HK-2 (cell line): ENCODE measurements around the gene HSBP1.

Experiments used
- DNase-seq: peaks from one replicate; pipeline ENCODE4 v3.0.0-alpha.2; 2018; ENCODE audit not compliant: unreplicated experiment

Gene HSBP1

DNA sequence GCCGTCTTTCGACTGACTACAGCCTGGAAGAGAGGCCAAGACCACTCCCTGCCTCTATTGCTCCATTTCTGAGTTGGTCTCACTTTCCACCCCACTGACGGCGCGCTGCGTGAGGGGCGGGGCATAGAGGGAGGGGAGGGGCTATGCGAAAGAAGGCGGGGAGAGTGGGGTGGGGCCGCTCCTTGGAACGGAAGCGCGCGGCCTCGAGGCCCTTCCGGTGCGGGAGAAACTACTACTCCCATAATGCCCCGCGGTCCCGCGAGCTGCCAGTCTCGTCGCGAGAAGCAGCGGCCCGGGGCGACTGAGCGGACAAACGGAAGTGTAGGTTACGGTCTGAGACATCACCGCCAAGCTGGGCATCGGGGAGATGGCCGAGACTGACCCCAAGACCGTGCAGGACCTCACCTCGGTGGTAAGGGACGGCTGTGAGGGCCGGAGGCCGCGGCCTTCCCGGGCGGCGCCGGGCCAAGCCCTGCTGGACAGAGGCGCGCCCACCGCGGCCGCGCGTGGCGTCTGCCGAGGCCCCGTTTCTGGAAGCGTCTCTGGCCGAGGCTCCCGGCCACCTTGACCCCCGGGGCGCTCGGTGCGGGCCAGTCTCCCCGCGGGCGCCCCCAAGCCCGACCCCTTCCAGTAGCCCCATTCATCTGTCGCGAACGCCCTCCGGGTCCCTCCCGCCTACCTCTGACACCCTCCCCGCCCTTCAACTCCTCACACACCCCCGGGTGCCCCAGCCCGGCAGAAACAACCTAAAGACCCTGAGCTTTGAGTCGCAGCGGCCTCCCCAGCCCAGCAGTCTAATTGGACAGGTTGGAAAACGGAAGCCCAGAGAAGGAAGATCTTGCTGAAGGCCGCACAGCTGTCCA, at the start of gene HSBP1:
HSBP1 (plus strand) TSS at position 269 of the 863 bp plus-strand sequence; CDS start at position 368, 99 bp downstream.
- peak; percentile 93 for DNase-seq

GRCh38 chr16:83762141-83762991, 45.4 kb upstream of the HSBP1 start:
- no peak for DNase-seq

DNA sequence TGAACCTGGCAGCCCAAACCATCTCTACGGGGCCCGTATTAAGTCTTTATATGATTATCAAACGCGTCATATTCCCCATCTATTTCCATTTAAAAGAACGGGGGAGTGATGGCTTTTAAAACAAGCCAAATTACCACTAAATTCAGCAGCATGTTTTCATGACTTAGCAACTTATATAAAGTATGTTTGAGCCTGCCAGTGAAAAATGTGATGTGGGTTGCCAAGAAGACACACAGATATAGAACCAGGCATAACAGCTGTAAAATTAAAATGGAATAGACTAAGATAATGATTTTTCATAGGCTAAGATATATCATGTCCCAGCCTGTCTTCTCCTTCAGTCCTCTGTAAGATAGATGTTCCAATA, 44.8 kb upstream of the HSBP1 start:
- no peak for DNase-seq

GRCh38 chr16:83768986-83769385, 38.8 kb upstream of the HSBP1 start:
- no peak for DNase-seq

GRCh38 chr16:83769397-83770008, 38.3 kb upstream of the HSBP1 start:
- DNase-seq: no peak

GRCh38 chr16:83771306-83771942, 36.4 kb upstream of the HSBP1 start:
- no peak for DNase-seq

GRCh38 chr16:83772806-83773205, 35.0 kb upstream of the HSBP1 start:
- no peak for DNase-seq

GRCh38 chr16:83774066-83774465, 33.7 kb upstream of the HSBP1 start:
- DNase-seq: no peak

GRCh38 chr16:83776944-83777343, 30.8 kb upstream of the HSBP1 start:
- no peak for DNase-seq

DNA sequence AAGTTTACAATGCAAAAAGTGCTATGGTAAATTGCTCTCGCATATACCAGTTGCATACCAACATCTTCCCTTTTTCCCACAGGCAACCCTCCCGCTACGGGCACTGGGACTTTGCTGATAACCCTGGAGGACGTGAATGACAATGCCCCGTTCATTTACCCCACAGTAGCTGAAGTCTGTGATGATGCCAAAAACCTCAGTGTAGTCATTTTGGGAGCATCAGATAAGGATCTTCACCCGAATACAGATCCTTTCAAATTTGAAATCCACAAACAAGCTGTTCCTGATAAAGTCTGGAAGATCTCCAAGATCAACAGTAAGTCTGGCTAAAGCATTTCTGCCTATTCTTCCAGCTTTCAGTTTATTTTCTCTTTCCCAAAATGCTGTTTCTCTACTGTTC, 27.9 kb upstream of the HSBP1 start:
- DNase-seq: no peak

- no peak for DNase-seq
These were observed 22.3 kb upstream of the HSBP1 start for GRCh38 chr16:83785455-83785854.

- no peak for DNase-seq
These were observed 18.0 kb upstream of the HSBP1 start for GRCh38 chr16:83789642-83790401.

DNA sequence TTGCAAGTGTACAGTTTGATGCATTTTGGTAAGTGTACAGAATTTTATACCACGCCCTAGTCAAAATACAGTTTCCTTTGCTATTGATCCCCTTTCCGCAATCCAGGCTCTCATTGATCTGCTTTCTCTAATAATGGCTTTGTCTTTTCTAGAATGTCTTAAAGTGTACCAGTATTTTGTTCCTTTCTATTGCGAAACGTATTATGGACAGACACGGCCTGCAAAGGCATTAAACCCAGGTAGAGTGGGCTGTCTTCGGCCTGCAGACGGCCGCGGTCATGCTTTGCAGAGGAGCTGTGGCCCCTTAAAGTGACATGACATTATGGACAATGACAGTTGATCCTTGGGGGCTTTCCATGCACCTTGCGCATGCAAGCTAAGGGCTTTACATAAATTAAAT, 15.9 kb upstream of the HSBP1 start:
- no peak for DNase-seq

GRCh38 chr16:83792391-83792790, 15.4 kb upstream of the HSBP1 start:
- DNase-seq: no peak

GRCh38 chr16:83793179-83793578, 14.6 kb upstream of the HSBP1 start:
- no peak for DNase-seq

DNA sequence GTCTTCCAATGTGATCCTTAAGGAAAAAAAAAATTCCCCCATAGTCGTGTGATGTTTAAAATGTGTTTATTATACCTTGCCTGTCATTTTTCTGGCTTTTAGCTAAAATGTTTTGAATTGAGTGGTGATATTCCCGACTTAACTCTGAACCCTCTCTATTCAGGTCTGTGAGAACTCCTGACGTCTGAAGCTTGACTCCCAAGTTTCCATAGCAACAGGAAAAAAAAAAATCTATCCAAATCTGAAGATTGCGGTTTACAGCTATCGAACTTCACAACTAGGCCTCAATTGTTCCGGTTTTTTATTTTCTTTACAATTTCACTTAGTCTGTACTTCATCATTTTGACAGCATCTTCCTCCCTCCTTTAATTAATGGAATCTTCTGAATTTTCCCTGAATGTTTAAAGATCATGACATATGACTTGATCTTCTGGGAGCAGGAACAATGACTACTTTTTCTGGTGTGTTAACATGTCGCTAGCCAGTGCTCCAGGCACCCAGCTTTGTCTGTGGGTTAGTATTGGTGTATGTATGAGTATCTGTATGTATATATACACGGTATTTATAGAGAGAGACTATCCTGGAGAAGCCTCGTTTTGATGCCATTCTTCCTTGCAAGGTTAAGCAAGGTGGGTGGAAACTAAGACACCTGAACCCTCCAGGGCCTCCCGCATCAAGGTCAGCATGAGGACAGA, 12.8 kb upstream of the HSBP1 start:
- no peak for DNase-seq

DNA sequence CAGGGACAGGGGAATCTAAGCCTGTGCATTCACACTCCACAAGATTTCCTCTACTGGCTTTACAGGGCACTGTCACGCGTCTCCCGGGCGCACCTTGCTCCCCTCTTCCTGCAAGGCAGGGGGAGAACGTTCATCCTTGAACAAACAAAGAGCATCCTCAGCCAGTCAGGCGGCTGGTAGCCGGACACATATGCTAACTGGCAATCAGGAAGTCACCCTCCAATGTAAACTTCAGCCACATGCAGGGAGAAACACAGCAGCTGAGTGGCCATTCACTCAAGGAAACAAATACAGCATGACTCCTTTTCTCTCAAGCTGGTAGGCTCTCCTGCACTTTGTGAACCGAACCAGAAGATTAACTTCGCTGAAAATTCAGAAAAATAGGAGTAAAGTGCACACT, 10.8 kb upstream of the HSBP1 start:
- no peak for DNase-seq

GRCh38 chr16:83799336-83799735, 8.4 kb upstream of the HSBP1 start:
- DNase-seq: no peak

- no peak for DNase-seq
These were observed 5.6 kb upstream of the HSBP1 start for GRCh38 chr16:83802135-83802534.

DNA sequence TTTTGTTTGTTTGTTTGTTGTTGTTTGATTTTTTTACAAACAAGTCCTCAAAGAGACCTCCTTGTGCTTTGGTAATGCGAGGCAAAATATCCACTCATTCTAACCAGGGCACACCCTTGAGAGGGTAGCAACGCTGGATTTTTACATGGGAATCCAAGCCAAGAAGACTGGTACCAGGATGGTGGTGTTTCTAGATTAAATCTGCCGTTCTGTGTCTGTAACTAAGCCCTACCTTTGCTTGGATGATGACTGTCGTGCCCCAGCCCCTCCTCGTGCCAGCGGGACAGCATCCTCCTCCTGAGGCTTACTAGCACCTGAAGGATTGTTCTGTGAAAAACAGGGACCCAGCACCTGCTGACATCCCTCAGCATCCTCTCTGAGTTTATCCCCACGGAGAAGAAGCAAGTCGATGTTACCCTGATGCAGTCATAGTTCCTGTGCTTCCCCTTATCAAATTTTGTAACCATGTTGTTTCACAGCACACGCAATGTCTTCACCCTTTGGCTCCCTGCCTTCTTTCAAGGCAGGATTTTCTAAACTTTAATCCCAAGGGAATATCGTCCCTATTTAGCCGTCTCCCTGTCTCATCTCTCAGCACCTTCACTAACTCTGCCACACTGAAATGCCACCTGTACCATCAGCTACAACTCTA, 5.1 kb upstream of the HSBP1 start:
- DNase-seq: no peak
